Ascending aorta (tissue), 2 donors: Measurements from ENCODE around the gene MYH9. TPM values are rescaled to one million over a fixed set of nuclear protein-coding genes. Genes with fewer than 3 reads are reported as not detected.

Source experiments
- DNase-seq, 2 donors: peaks; one replicate each; pipeline ENCODE4 v3.0.0-alpha.2; 2019; ENCODE audit warnings: low spot score in 2 of 2
- H3K27ac ChIP-seq, 2 donors: fragments of 200-600 bp; sonication (generic); one replicate each; pipeline ENCODE4 v1.5.1; 2016 to 2017; ENCODE audit warnings: mild to moderate bottlenecking in 1 of 2
- H3K27me3 ChIP-seq: fragments of 200-600 bp; sonication (generic); one replicate; pipeline ENCODE4 v1.5.1; 2017
- H3K36me3 ChIP-seq, 2 donors: fragments of 200-600 bp; sonication (generic); one replicate each; pipeline ENCODE4 v1.5.1; 2016
- H3K4me1 ChIP-seq, 2 donors: fragments of 200-600 bp; sonication (generic); one replicate each; pipeline ENCODE4 v1.5.1; 2016 to 2017; ENCODE audit warnings: mild to moderate bottlenecking in 1 of 2
- H3K4me3 ChIP-seq, 2 donors: fragments of 200-600 bp; sonication (generic); one replicate each; pipeline ENCODE4 v1.5.1; 2016 to 2017; ENCODE audit warnings: mild to moderate bottlenecking in 1 of 2
- H3K9me3 ChIP-seq, 2 donors: fragments of 200-600 bp; sonication (generic); one replicate each; pipeline ENCODE4 v1.5.1; 2016
- intact Hi-C: fragments of 100-400 bp; cut with DNase I; formaldehyde crosslinking; loops from one replicate; pipeline ENCODE4 v1.15.1; 2023
- total RNA-seq: library from RNA; depleted of rRNA; stranded (reverse); fragments of >200 nt; gene quantifications from one replicate; pipeline ENCODE4 v1.1.0, GENCODE V29; 2016
- TF ChIP-seq, protein P1 (sequence below), 3 experiments: fragments of 200-600 bp in 2 of 3; fragments of 450-650 bp in 1 of 3; sonication (generic) in 2 of 3; IDR thresholded peaks; one replicate each; pipeline ENCODE4 v1.5.1; 2016 to 2019; ENCODE audit warnings: antibody characterized with exemption in 3 of 3, mild to moderate bottlenecking in 1 of 3, moderate library complexity in 1 of 3

Gene MYH9
- total RNA-seq, 1 donor from 2014 or later, result 1,114 TPM

DNA sequence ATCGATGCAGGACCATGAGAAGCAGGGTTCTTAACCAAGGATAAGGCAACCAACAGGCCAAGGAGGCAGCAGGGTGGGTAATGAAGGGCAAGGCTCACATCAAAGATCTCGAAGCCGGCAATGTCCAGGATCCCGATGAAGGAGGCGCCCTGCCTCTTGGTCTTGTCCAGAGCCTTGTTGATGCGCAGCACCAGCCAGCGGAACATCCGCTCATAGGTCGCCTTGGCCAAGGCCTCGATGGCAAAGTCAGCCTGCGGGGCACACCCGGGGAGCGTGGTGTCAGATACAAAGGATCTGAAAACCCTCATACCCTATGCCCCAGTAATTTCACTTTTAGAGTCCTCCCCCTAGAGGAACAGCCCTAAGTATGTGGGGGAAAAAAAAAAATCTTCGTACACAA lies 71.3 kb downstream of the MYH9 start:
- H3K4me1 ChIP-seq, result peaks cover 0 to 12% of the 10 kb centered on the region in 2 donors
- peak overlapping the region in 1 of 2 donors; percentile 23 for H3K27ac ChIP-seq
- no peaks in the 10 kb centered on the region for H3K9me3 ChIP-seq
- no peak for DNase-seq
- peaks cover 98 to 99% of the 10 kb centered on the region in 2 donors for H3K36me3 ChIP-seq
- no peak overlapping the region for H3K4me3 ChIP-seq
- intact Hi-C loops, result no loop called here
- H3K27me3 ChIP-seq, result no peaks in the 10 kb centered on the region
- TF ChIP-seq, protein P1, sequence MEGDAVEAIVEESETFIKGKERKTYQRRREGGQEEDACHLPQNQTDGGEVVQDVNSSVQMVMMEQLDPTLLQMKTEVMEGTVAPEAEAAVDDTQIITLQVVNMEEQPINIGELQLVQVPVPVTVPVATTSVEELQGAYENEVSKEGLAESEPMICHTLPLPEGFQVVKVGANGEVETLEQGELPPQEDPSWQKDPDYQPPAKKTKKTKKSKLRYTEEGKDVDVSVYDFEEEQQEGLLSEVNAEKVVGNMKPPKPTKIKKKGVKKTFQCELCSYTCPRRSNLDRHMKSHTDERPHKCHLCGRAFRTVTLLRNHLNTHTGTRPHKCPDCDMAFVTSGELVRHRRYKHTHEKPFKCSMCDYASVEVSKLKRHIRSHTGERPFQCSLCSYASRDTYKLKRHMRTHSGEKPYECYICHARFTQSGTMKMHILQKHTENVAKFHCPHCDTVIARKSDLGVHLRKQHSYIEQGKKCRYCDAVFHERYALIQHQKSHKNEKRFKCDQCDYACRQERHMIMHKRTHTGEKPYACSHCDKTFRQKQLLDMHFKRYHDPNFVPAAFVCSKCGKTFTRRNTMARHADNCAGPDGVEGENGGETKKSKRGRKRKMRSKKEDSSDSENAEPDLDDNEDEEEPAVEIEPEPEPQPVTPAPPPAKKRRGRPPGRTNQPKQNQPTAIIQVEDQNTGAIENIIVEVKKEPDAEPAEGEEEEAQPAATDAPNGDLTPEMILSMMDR (IDR thresholded peaks at IDR 0.05), result no peak

DNA sequence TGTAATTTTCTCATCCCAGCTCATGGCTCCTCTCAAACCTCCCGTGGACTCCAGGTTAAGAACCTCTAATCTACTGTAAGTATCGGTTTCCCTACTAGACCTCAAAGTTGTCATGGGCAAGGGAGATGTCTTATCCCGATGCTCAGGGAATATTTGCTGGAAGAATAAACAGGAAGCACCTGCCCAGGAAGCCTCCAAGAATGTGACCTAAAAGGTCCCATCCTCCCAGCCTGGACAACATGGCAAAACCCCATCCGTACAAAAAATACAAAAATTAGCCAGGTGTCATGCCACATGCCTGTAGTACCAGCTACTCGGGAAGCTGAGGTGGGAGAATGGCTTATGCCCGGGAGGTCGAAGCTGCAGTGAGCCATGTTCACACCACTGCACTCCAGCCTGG lies 72.4 kb downstream of the MYH9 start:
- Histone ChIP-seq H3K27me3 (no peaks in the 10 kb centered on the region), H3K9me3 (no peaks in the 10 kb centered on the region), H3K4me1 (peaks cover 0 to 5% of the 10 kb centered on the region in 2 donors), H3K36me3 (peaks cover 98 to 99% of the 10 kb centered on the region in 2 donors), H3K27ac (no peak overlapping the region), H3K4me3 (no peak overlapping the region)
- TF ChIP-seq, protein P1 (IDR thresholded peaks at IDR 0.05), result no peak
- intact Hi-C loops, result no loop called here
- DNase-seq, result no peak

DNA sequence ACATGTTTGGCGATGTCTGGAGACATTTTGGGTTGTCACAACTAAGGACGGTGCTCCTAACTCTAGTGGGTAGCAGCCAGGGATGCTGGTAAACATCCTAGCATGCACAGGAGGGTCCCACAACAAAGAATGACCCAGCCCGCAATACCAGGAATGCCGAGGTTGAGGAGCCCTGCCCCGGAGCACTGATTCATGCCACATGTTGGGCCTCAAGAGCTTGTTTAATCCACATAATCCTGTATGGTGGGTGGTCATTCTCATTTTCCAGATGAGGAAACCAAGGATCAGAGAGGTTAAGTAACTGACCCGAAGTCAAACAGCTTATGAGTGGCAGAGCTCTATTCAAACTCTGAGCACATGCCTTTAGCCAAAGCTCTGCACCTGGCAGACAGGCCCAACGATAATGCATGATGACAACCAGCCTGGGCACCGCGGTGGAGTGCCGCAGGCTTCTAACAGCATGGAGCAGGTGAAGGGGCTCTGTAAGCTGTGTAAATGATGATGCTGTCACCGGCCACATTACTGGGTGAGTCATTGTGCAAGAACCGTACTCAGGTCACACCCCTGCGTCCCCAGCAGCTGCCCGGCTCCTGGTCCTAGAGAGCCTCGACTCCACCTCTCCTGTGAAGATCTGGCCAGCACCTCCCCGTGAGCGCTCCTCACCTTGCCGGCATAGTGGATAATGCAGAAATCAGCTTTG lies 76.2 kb downstream of the MYH9 start:
- no peaks in the 10 kb centered on the region for H3K9me3 ChIP-seq
- TF ChIP-seq, protein P1 (IDR thresholded peaks at IDR 0.05), result no peak
- H3K4me3 ChIP-seq, result no peak overlapping the region
- H3K27ac ChIP-seq, result peak overlapping the region; percentile 27 to 42
- intact Hi-C loops, result no loop called here
- peaks cover 98 to 99% of the 10 kb centered on the region in 2 donors for H3K36me3 ChIP-seq
- H3K27me3 ChIP-seq, result no peaks in the 10 kb centered on the region
- H3K4me1 ChIP-seq, result peaks cover 0 to 2% of the 10 kb centered on the region in 2 donors
- no peak for DNase-seq

DNA sequence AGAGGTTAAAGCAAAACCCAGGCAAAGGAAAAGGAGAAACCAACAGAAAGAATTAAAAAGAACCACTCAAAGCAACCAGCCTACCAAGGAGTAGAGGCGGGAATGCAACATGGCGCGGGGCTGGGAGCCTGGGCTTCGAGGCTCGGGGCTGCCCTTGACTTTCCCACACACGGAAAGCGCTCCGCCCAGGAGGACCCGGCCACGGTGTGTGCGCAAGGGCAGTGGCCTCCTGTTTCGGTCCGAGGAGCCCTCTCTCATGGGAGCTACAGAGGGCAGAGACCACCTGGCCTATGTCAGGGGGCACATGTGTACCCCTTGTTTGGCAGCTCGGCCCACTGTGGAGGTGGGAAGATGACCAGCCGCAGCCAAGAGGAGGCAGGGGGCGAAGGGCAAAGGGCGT lies 78.9 kb downstream of the MYH9 start:
- intact Hi-C loops, result no loop called here
- no peaks in the 10 kb centered on the region for H3K9me3 ChIP-seq
- H3K4me1 ChIP-seq, result peaks cover 0 to 2% of the 10 kb centered on the region in 2 donors
- DNase-seq, result no peak
- no peak overlapping the region for H3K4me3 ChIP-seq
- H3K27me3 ChIP-seq, result no peaks in the 10 kb centered on the region
- H3K27ac ChIP-seq, result peak overlapping the region in 1 of 2 donors; percentile 1
- TF ChIP-seq, protein P1 (IDR thresholded peaks at IDR 0.05), result no peak
- H3K36me3 ChIP-seq, result peaks cover 100% of the 10 kb centered on the region in 2 donors

DNA sequence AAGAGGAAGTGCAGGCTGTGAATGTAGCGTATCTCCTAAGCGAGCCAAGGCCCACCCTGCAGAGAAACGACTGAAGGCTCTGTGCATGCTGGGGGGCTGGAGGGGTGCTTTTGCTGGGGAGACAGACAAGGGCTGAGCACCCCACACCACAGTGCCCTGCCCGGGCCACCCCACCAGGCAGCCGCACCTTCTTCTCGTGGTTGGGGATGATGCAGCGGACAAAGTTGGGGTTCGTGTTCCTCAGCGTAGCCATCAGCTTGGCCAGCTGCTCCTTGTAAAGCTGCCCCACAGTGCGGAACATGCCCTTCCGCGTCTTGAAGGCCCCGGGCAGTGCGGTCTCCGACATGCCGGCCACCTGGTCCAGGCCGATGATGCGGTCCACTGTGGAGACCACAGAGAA lies 81.5 kb downstream of the MYH9 start:
- no peak for DNase-seq
- Histone ChIP-seq H3K27ac (peak overlapping the region; percentile 12 to 56), H3K4me1 (no peaks in the 10 kb centered on the region), H3K36me3 (peaks cover 100% of the 10 kb centered on the region in 2 donors), H3K27me3 (no peaks in the 10 kb centered on the region), H3K9me3 (no peaks in the 10 kb centered on the region), H3K4me3 (no peak overlapping the region)
- TF ChIP-seq, protein P1 (IDR thresholded peaks at IDR 0.05), result no peak
- intact Hi-C loops, result no loop called here
